HepG2 (cell line): ENCODE measurements around the gene TNS1. TPM values are rescaled to one million over a fixed set of nuclear protein-coding genes. Genes with fewer than 3 reads are reported as not detected.
A peak's percentile ranks its signal among the peaks of the same experiment; 100 is the strongest.

Experiments used
- AFF4 ChIP-seq: sonication (generic); formaldehyde crosslinking; IDR thresholded peaks from 2 replicates; pipeline ENCODE4 v1.4.0; 2020; ENCODE audit warnings: missing genetic modification reagents
- ARNTL ChIP-seq: sonication (generic); formaldehyde crosslinking; IDR thresholded peaks from 2 replicates; pipeline ENCODE4 v1.4.0; 2020; ENCODE audit warnings: mild to moderate bottlenecking, missing genetic modification reagents
- HDAC1 ChIP-seq: sonication (generic); formaldehyde crosslinking; IDR thresholded peaks from 2 replicates; pipeline ENCODE4 v1.5.1; 2020; ENCODE audit warnings: mild to moderate bottlenecking, missing genetic modification reagents
- MEIS1 ChIP-seq: sonication (generic); formaldehyde crosslinking; IDR thresholded peaks from 2 replicates; pipeline ENCODE4 v1.9.0; 2021; ENCODE audit warnings: mild to moderate bottlenecking, missing genetic modification reagents, moderate library complexity, borderline replicate concordance
- MIXL1 ChIP-seq: IDR thresholded peaks from 2 replicates; pipeline ENCODE4 v1.6.1; 2016
- MTA1 ChIP-seq: sonication (generic); formaldehyde crosslinking; IDR thresholded peaks from 2 replicates; pipeline ENCODE4 v1.4.0; 2020; ENCODE audit warnings: missing genetic modification reagents, mild to moderate bottlenecking, borderline replicate concordance
- NR2F2 ChIP-seq: IDR thresholded peaks from 2 replicates; pipeline ENCODE4 v1.6.1; 2012; ENCODE audit warnings: low read depth, inconsistent platforms, borderline replicate concordance
- NR2F6 ChIP-seq, 2 experiments: IDR thresholded peaks; 2 replicates each; pipeline ENCODE4 v1.6.1; 2016; ENCODE audit warnings: antibody characterized with exemption in 1 of 2, mild to moderate bottlenecking in 1 of 2
- POGZ ChIP-seq: sonication (generic); formaldehyde crosslinking; IDR thresholded peaks from 2 replicates; pipeline ENCODE4 v1.4.0; 2020; ENCODE audit warnings: mild to moderate bottlenecking, missing genetic modification reagents
- RARA ChIP-seq: IDR thresholded peaks from 2 replicates; pipeline ENCODE4 v1.6.1; 2016; ENCODE audit warnings: missing genetic modification reagents, missing compliant biosample characterization
- RXRB ChIP-seq: IDR thresholded peaks from 2 replicates; pipeline ENCODE4 v1.6.1; 2016; ENCODE audit warnings: borderline replicate concordance, missing genetic modification reagents, missing compliant biosample characterization
- SKI ChIP-seq: fragments of 450-650 bp; IDR thresholded peaks from one replicate; pipeline ENCODE4 v1.6.1; 2018; ENCODE audit warnings: mild to moderate bottlenecking; ENCODE audit not compliant: partially characterized antibody
- SNAPC2 ChIP-seq: sonication (generic); formaldehyde crosslinking; IDR thresholded peaks from 2 replicates; pipeline ENCODE4 v1.8.1; 2022; ENCODE audit warnings: mild to moderate bottlenecking, missing genetic modification reagents
- SOX5 ChIP-seq: IDR thresholded peaks from 2 replicates; pipeline ENCODE4 v1.6.1; 2016; ENCODE audit warnings: borderline replicate concordance
- U2AF1 ChIP-seq: fragments of 200-400 bp; formaldehyde crosslinking; optimal IDR thresholded peaks from 2 replicates; pipeline ENCODE3; 2017; ENCODE audit warnings: mild to moderate bottlenecking, low read depth, low read length
- UBTF ChIP-seq: sonication (generic); formaldehyde crosslinking; IDR thresholded peaks from 2 replicates; pipeline ENCODE4 v1.4.0; 2020; ENCODE audit warnings: mild to moderate bottlenecking, missing genetic modification reagents
- XRCC5 ChIP-seq: fragments of 200-400 bp; formaldehyde crosslinking; optimal IDR thresholded peaks from 2 replicates; pipeline ENCODE3; 2017; ENCODE audit warnings: mild to moderate bottlenecking, low read length
- ZMYM4 ChIP-seq: sonication (generic); formaldehyde crosslinking; IDR thresholded peaks from 2 replicates; pipeline ENCODE4 v1.8.1; 2023; ENCODE audit warnings: mild to moderate bottlenecking, missing genetic modification reagents
- ZNF205 ChIP-seq: IDR thresholded peaks from 2 replicates; pipeline ENCODE4 v1.6.1; 2018; ENCODE audit warnings: missing biosample characterization, missing genetic modification reagents
- ZNF431 ChIP-seq: sonication (generic); formaldehyde crosslinking; IDR thresholded peaks from 2 replicates; pipeline ENCODE4 v1.9.0; 2022; ENCODE audit warnings: missing genetic modification reagents, low read depth, mild to moderate bottlenecking, borderline replicate concordance
- ZNF629 ChIP-seq: sonication (generic); formaldehyde crosslinking; conservative IDR thresholded peaks from 2 replicates; pipeline ENCODE4 v1.5.0; 2020; ENCODE audit warnings: missing genetic modification reagents
- polyA plus RNA-seq, 8 experiments: library from polyadenylated mRNA; depleted of rRNA in 3 of 8; stranded (reverse) in 7 of 8; unstranded in 1 of 8; fragments of >200 nt; fragmentation: Illumina TruSeq in 4 of 8; extraction: Trizol in 4 of 8; gene quantifications; 2 replicates each; pipeline versions ENCODE4 v1.2.1 to v1.2.3, GENCODE V29; 2011 to 2016; ENCODE audit warnings: low read depth in 4 of 8, missing spikeins in 1 of 8, mixed read lengths in 1 of 8; ENCODE audit not compliant: insufficient read depth in 1 of 8
- total RNA-seq, 5 experiments: library from RNA; depleted of rRNA; stranded (reverse); fragments of >200 nt; fragmentation: Illumina TruSeq; extraction: Trizol; gene quantifications; 2 replicates each; pipeline ENCODE4 v1.2.3, GENCODE V29; 2016; ENCODE audit warnings: low read depth in 1 of 5

Gene TNS1
- total and polyA plus RNA-seq, 2 of the 13 experiments (the other 11 are each of a cell fraction or from before 2014, with no cell fraction given), result 1.9 to 118 TPM

GRCh38 chr2:217794133-217794986, 208.4 kb downstream of the TNS1 start (continued):
- TF ChIP-seq MEIS1 (peak; percentile 62; the same call in 1 of the 2 replicates), NR2F6 (IDR thresholded peaks at IDR 0.05) (peak; percentile 95), NR2F6 (CRISPR knock-in tag; IDR thresholded peaks at IDR 0.05) (peak; percentile 96), UBTF (CRISPR knock-in tag) (0 out of 2 replicates have a peak, but pooled peaks have one; percentile 14), RXRB (peak; percentile 90), RARA (peak; percentile 98), HDAC1 (CRISPR knock-in tag) (peak; percentile 76), XRCC5 (peak; percentile 71), ARNTL (no peak), ZMYM4 (CRISPR knock-in tag) (no peak), SKI (peak; percentile 44), MTA1 (CRISPR knock-in tag) (0 out of 2 replicates have a peak, but pooled peaks have one; percentile 32), ZNF205 (CRISPR knock-in tag) (no peak), SOX5 (0 out of 2 replicates have a peak, but pooled peaks have one; percentile 12), ZNF629 (0 out of 2 replicates have a peak, but pooled peaks have one; percentile 10), MIXL1 (CRISPR knock-in tag) (peak; percentile 59; the same call in 1 of the 2 replicates), POGZ (CRISPR knock-in tag) (0 out of 2 replicates have a peak, but pooled peaks have one; percentile 8), AFF4 (no peak), SNAPC2 (no peak), NR2F2 (peak; percentile 92), U2AF1 (no peak), ZNF431 (CRISPR knock-in tag) (peak; percentile 79; the same call in 1 of the 2 replicates)
